OCI-LY7 (cell line): Measurements from ENCODE around the gene RAB15. TPM values are rescaled to one million over a fixed set of nuclear protein-coding genes. Genes with fewer than 3 reads are reported as not detected.

Source experiments
- BruUV-seq: library from RNA; stranded (reverse); fragments of 400-500 nt; replicated peaks from 2 replicates; lab custom pipeline; 2021; lab: Mats Ljungman, UMichigan
- CTCF ChIA-PET: fragments of 300-600 bp; sonication (Branson Sonifier 250); formaldehyde crosslinking; loops from one replicate; lab custom pipeline; 2022; ENCODE audit warnings: antibody characterized with exemption; ENCODE audit not compliant: unreplicated experiment; lab: Charles Lee
- POLR2A ChIA-PET: fragments of 300-600 bp; sonication (Branson Sonifier 250); formaldehyde crosslinking; loops from one replicate; lab custom pipeline; 2022; ENCODE audit warnings: antibody characterized with exemption; lab: Charles Lee
- DNase-seq: peaks from one replicate; pipeline ENCODE4 v3.0.0-alpha.2; 2015; ENCODE audit warnings: low spot score
- H2AFZ ChIP-seq: fragments of 200-600 bp; sonication (generic), shearing (Covaris generic); 2 replicates; pipeline ENCODE4 v1.6.1; 2014; ENCODE audit warnings: mild to moderate bottlenecking, antibody characterized with exemption, low read length, moderate library complexity
- H3K27ac ChIP-seq: fragments of 200-600 bp; sonication (generic); 2 replicates; pipeline ENCODE4 v1.5.1; 2014; ENCODE audit warnings: mixed run types, low read depth, mild to moderate bottlenecking, moderate library complexity, low read length, inconsistent platforms; ENCODE audit not compliant: poor library complexity, severe bottlenecking
- H3K36me3 ChIP-seq: fragments of 200-600 bp; sonication (generic); 2 replicates; pipeline ENCODE4 v1.6.1; 2014; ENCODE audit warnings: mild to moderate bottlenecking, antibody characterized with exemption, low read length, moderate library complexity, mixed read lengths; ENCODE audit not compliant: insufficient read depth
- H3K4me1 ChIP-seq: fragments of 200-600 bp; sonication (generic); 2 replicates; pipeline ENCODE4 v1.5.1; 2014; ENCODE audit warnings: mild to moderate bottlenecking, low read length; ENCODE audit not compliant: insufficient read depth, poor library complexity, severe bottlenecking
- H3K4me2 ChIP-seq: fragments of 200-600 bp; sonication (generic); 2 replicates; pipeline ENCODE4 v1.6.1; 2014; ENCODE audit warnings: mild to moderate bottlenecking, low read length
- H3K4me3 ChIP-seq: fragments of 200-600 bp; sonication (generic); 2 replicates; pipeline ENCODE4 v1.5.1; 2014; ENCODE audit warnings: mild to moderate bottlenecking, low read depth, low read length; ENCODE audit not compliant: poor library complexity, severe bottlenecking
- H3K79me2 ChIP-seq: fragments of 200-600 bp; sonication (generic); 2 replicates; pipeline ENCODE4 v1.6.1; 2016; ENCODE audit warnings: low read depth, mild to moderate bottlenecking, low read length, moderate library complexity, mixed read lengths; ENCODE audit not compliant: insufficient read depth
- H3K9me2 ChIP-seq: fragments of 200-600 bp; sonication (generic); 2 replicates; pipeline ENCODE4 v1.6.1; 2016; ENCODE audit warnings: mild to moderate bottlenecking, low read length, mixed read lengths; ENCODE audit not compliant: insufficient read depth
- H3K9me3 ChIP-seq: fragments of 200-600 bp; sonication (generic); 2 replicates; pipeline ENCODE4 v1.6.1; 2014; ENCODE audit warnings: mild to moderate bottlenecking, mixed run types, low read length, mixed read lengths
- H4K20me1 ChIP-seq: fragments of 200-600 bp; sonication (generic); 2 replicates; pipeline ENCODE4 v1.6.1; 2014; ENCODE audit warnings: mild to moderate bottlenecking, antibody characterized with exemption, low read length, moderate library complexity, mixed read lengths; ENCODE audit not compliant: insufficient read depth
- EZH2phosphoT487 ChIP-seq: fragments of 200-600 bp; sonication (generic); IDR thresholded peaks from 2 replicates; pipeline ENCODE4 v1.6.1; 2018; ENCODE audit warnings: low read depth, borderline replicate concordance, mild to moderate bottlenecking, mixed run types, antibody characterized with exemption, low read length, moderate library complexity, mixed read lengths
- intact Hi-C: fragments of 100-400 bp; cut with micrococcal nuclease; formaldehyde crosslinking; loops from one replicate; pipeline ENCODE4 v1.10.0; 2022; ENCODE audit not compliant: unreplicated experiment
- total RNA-seq, 2 experiments: library from RNA; depleted of rRNA in 1 of 2; stranded (reverse); fragments of >200 nt in 1 of 2; shearing (Covaris generic) in 1 of 2; gene quantifications; 2 replicates each; pipeline ENCODE4 v1.2.3, GENCODE V29; 2014 to 2022
- TF ChIP-seq, protein P1 (sequence below): fragments of 200-600 bp; sonication (generic); conservative IDR thresholded peaks from 2 replicates; pipeline ENCODE4 v1.5.1; 2014; ENCODE audit warnings: mild to moderate bottlenecking, antibody characterized with exemption, low read length, moderate library complexity, mixed read lengths

Gene RAB15
- total RNA-seq, 2 experiments from 2014 or later = 0.38 TPM; not detected in 1

DNA sequence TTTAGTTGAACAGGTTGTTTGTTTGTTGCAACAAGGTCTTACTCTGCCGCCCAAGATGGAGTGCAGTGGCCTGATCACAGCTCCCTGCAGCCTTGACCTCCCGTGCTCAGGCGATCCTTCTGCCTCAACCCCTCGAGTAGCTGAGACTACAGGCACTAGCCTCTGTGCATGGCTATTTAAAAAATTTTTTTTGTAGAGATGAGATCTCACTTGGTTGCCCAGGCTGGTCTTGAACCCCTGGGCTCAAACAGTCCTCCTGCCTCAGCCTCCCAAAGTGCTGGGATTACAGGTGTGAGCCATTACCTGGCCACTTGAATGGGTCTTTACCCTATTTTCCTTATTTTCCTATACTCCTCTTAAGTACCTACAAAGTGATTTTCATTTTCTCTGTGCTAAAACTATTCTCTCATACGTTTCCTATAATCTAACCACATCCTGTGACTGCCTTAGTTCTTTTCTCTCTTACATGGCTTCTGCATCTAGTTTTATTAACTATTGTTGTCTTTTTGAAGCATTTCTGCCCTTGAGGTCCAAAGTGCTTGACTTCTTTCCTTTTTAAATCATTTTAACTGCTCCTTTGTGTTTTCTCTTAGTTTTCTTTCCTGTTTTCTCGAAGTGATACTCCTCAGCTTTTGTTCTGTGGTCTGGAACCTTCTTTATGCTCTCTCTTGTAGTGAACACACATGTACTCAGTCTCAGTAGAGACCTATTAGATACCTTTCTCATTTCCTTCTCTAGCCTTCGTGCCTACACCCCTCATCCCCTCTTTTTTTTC is 43.7 kb downstream of the RAB15 start:
- Histone ChIP-seq H3K4me1 (peaks cover 13% of the 10 kb centered on the region), H3K27ac (peak overlapping the region; percentile 38), H3K79me2 (peaks cover under 1% of the 10 kb centered on the region; the same call in 1 of the 2 replicates), H3K36me3 (peaks cover 98% of the 10 kb centered on the region), H3K9me2 (no peaks in the 10 kb centered on the region), H3K9me3 (no peaks in the 10 kb centered on the region), H3K4me2 (peak overlapping the region; percentile 2; the same call in 1 of the 2 replicates), H2AFZ (no peak overlapping the region), H4K20me1 (0 out of 2 replicates have a peak, but pooled peaks cover 2% of the 10 kb centered on the region), H3K4me3 (no peak overlapping the region)
- no TSS peak for BruUV-seq
- ChIA-PET POLR2A (interaction anchor here (0.6 to 1.4 kb wide), 2 partner anchors 8 to 292 kb away, joined by 3 to 12 read pairs; no protein-coding TSS in a partner anchor), CTCF (interaction anchor here (0.8 kb wide), 1 partner anchor 36 kb away, joined by 3 read pairs; no protein-coding TSS in a partner anchor)
- DNase-seq = peak; percentile 14
- TF ChIP-seq, protein P1, sequence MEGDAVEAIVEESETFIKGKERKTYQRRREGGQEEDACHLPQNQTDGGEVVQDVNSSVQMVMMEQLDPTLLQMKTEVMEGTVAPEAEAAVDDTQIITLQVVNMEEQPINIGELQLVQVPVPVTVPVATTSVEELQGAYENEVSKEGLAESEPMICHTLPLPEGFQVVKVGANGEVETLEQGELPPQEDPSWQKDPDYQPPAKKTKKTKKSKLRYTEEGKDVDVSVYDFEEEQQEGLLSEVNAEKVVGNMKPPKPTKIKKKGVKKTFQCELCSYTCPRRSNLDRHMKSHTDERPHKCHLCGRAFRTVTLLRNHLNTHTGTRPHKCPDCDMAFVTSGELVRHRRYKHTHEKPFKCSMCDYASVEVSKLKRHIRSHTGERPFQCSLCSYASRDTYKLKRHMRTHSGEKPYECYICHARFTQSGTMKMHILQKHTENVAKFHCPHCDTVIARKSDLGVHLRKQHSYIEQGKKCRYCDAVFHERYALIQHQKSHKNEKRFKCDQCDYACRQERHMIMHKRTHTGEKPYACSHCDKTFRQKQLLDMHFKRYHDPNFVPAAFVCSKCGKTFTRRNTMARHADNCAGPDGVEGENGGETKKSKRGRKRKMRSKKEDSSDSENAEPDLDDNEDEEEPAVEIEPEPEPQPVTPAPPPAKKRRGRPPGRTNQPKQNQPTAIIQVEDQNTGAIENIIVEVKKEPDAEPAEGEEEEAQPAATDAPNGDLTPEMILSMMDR = no peak
- TF ChIP-seq EZH2phosphoT487 = no peak
- intact Hi-C loops = no loop called here

DNA sequence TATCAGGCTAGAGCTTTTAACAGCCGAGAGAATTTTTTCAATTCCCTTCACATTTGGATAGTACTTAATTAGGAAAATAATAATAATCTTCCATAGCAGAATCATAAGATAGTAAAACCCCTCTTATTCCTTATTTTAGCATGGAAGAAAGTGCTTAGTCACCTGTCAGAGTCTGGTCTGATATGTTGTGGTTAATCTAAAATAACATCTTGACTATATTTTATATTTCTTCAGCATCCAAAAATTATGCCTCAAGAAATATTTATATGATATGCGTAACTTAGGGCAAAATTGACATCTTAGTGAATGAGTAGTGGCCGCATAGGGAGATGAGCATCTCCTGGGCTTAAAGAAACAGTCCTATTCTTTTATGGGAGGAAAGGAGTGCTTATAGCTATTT is 45.1 kb downstream of the RAB15 start:
- Histone ChIP-seq H3K4me3 (no peak overlapping the region), H3K27ac (no peak overlapping the region), H3K4me2 (no peak overlapping the region), H4K20me1 (0 out of 2 replicates have a peak, but pooled peaks cover 2% of the 10 kb centered on the region), H3K9me2 (no peaks in the 10 kb centered on the region), H3K4me1 (peaks cover 13% of the 10 kb centered on the region), H3K79me2 (peaks cover 5% of the 10 kb centered on the region; the same call in 1 of the 2 replicates), H3K36me3 (peaks cover 84% of the 10 kb centered on the region), H3K9me3 (no peaks in the 10 kb centered on the region), H2AFZ (no peak overlapping the region)
- no TSS peak for BruUV-seq
- ChIA-PET POLR2A (interaction anchor here (0.7 to 1.8 kb wide), 4 partner anchors 10 to 1249 kb away, joined by 3 to 12 read pairs (median 6); no protein-coding TSS in a partner anchor), CTCF (no interaction called here)
- DNase-seq = no peak
- TF ChIP-seq, protein P1 = no peak
- TF ChIP-seq EZH2phosphoT487 = no peak
- intact Hi-C loops = no loop called here
